Fibroblast of skin of left biceps (primary cell): ENCODE data around the gene PDZD8.
"Not testable (repeated sequence)": the region's sequence is repeated elsewhere in the genome, so short reads cannot be mapped to it uniquely, and the experiment has no call there.

Source experiments
- DNase-seq, 2 experiments: peaks; one replicate each; pipeline ENCODE4 v3.0.0-alpha.2; 2013; ENCODE audit warnings: low read depth in 2 of 2

Gene PDZD8

DNA sequence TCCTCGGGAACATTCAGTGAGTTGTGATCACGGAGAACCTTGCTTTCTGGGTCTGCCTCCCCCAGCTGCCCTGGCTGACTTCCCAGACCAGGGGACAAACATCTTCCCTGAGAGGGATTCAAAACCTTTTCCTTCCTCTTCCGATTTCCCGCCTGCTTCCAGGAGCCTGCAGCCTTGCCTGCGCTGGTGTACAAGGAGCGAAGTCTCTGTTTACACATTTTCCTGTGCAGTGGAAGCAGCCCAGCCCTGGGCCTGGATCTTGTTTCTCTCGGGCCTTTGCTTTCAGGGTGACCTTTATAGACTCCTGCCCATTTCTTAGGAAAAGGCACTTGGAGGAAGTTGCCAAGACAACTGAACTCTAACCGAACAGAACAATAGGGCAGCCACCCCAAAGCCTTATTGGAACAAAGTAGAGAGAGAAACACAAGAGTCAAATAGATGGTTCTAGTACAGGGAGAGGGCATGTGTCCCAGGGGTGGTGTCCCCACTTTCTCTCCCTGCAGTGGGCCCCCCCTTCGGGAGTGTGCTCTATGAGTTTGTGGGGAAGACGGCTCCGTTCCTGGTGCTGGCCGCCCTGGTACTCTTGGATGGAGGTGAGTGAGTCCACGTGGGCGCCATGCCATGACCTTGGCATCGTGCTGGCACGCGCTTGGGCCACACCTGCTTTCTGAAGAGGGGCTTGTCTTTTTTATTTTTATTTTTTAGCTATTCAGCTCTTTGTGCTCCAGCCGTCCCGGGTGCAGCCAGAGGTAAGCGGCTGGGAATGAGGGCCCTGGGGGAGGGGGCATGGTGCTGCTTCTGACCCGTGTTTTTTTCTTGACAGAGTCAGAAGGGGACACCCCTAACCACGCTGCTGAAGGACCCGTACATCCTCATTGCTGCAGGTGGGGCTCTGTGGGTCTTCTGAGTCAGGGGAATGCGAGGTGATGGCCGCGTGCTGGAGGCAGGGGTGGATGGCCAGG, 120.2 kb downstream of the PDZD8 start:
- no peak for DNase-seq

GRCh38 chr10:117254338-117254737, 120.9 kb downstream of the PDZD8 start:
- no peak for DNase-seq

DNA sequence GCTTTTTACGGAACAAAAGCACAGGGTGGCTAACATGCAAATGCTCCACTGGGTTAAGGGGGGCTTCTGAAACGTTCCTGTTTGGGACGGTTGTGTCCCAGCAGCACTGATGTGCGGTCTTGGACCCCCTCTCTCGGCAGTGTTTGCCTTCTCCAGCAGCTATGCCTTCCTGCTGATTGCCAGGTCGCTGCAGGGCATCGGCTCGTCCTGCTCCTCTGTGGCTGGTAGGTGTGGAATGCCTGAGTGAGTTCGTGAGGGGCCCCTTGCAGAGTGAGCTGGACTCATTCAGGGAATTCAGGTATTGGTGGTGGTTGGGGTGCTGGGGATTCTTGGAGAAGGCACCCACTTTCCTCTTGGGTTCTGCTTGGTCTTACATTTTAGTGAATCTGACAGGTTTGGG, 121.3 kb downstream of the PDZD8 start:
- no peak for DNase-seq

- no peak for DNase-seq
Observed at GRCh38 chr10:117250411-117250810, 124.8 kb downstream of the PDZD8 start.

DNA sequence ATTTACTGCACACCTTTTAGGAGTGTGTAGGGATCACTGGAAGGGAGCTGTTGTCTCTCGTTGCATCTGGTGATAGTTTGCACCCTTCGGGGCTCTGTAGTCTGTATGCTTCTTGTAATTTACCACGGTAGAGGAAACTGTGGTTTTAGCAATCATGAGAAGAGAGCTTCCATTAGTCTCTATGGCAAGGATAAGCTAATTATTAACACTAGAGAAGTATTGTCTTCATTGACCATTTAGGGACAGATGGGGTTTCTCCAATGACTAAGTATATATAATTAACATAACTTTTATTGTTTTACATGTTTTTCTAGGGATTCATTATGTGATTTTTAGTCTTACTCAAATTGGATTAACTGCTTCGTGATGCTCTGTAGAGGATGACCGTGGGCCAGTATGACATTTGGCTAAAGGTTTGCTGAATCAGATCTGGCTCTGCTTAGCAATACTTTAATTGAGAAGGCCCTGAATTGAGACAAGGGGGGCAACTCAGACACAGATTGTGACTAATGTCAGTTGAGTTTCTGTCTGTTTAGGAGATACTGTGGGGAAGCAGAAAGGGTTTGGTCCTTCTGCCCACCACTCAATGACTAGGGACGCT, 125.6 kb downstream of the PDZD8 start:
- no peak for DNase-seq

DNA sequence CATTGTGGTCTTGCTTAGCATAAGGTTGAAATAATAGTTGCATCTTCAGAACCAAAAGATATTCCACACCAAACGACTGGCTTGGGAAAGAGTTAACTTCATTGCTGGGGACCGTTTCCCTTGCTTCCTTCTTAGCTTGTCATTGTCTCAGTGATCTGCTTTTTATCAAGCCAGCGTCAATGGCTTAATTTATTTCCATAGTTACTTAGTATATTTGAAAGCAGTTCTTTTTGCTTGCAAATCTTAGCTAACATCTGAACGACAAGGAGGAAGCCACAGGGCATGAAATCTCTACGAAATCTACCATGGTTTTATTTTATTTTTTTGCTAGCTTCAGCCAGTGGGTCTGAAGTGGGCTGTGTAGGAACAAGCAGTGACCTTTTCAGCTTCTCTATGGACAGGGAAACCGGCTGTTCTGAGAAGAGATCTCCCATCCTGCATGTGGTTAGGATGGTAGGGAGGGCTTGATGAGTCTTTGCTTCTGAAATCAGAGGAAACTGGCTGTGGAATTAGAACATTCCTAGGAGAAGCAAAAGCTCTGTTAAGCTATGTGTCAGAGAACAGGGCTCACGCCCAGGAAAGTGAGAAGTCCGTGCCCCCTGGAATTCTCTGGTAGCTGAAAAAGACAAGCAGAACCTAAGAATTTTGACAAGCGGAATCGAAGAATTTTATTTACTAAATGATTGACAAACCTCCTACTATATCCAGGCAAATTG, 126.3 kb downstream of the PDZD8 start:
- DNase-seq: peak in 1 of 2 experiments; percentile 12

DNA sequence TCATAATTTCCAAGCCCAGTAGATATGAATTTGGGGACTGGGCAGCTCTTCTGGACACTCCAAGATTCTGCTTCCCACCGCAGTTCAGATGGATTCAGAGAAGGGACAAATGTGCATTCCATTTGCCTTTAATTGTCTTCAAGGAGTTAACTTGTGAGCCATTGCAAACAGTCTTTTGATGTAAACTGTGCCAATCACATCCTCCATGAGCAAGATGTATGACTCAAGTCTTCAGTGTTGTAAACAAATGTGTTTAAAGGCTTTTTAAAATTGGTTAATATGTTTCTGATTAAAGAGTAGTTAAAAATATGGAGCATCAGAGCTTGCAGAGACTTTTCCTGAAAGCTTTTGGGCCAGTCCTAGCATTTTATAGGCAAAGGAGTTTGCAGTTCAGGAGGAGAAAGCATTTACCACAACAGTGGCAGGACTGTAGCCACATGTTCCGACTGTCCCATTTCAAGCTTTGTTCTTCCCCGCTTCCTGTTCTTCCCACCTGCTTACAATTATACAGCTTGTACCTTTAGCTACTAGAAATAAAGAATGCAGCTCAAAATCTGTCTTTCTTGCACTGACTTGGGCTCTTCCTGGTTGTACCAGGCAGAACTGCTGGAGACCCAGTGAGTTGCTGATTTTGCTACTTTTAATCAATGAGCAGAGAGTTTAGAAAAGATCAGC, 128.1 kb downstream of the PDZD8 start:
- DNase-seq: peak in 1 of 2 experiments; percentile 1

DNA sequence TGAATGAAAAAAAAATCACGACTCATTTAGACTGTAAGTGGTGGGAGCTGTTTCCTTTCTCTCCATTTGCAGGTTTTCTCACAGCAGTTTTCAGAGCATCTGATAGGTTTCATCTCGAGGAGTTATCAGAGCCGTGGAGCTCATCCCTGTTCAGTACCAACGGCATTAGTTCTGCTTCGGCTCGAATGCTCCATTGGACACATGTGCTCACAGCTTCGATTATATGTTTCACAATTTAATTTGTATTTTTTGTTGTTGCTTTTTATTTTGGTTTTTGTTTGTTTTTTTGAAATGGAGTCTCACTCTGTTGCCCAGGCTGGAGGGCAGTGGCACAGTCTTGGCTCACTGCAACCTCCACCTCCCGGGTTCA, 132.8 kb downstream of the PDZD8 start:
- no peak for DNase-seq

GRCh38 chr10:117241541-117242462, 133.4 kb downstream of the PDZD8 start:
- DNase-seq: no peak

GRCh38 chr10:117240621-117241529, 134.4 kb downstream of the PDZD8 start, which contains the start of gene SLC18A2:
SLC18A2 (plus strand) TSS chr10:117241114; CDS start chr10:117241694, 580 bp downstream.
- DNase-seq: no peak

DNA sequence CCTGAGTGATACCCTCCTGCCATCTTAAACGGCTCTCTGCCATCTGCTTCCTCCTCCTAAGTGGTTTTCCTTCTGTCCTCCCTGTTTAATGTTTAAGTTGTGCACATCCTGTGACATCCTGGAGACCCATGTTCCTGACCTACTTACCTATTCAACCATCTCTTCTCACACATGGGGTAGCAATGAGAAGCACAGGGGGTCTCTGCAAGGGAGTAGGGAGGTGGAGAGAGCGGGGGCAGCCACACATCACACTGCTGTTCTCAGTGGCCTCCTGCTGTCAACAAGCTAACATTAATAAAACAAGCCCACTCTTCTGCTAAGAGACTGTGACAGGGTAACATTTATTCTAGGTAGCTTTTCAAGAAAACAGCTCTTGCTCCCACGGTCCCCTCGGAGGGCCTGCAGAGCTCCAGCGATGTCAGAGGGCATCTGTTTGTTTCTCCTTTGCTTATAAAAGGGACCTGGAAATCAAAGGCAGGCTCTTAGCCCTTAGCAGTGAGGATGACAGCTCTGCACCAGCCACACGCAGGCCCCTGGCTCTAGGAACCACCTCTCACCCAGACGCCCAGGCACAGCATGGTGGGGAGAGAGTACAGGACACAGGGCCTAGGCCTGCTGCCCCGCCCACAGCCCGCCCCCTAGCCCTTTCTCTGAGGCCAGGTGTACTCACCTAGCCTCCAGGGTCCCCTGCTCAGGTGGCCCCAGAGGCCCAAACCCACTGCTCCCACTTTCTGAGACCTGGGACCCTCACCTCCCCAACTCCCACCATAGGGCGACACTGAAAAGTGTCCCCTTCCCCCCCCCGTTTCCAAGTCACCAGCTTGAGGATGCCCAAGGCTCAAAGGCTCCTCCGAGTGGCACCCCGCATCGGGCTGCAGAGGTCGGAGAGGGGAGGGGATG, 135.3 kb downstream of the PDZD8 start:
- DNase-seq: no peak

DNA sequence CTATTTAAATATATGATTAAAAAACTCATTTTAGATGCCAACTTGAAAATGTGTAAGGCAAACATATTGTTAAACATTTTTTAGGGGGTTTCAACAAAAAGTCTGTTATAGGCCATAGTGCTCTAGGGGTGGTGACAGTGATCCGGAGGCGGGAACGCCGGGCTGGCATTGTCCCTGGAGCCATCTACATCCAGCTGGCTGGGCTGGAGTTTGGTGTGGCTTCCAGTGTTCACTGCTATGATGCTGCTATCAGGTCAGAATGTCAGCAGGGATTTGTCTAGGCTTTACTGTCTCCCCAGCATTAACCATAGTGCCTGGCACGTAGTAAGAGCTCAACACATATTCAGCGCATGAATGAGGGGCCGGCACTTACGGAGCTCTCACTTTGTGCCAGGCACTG, 136.2 kb downstream of the PDZD8 start:
- DNase-seq: no peak

DNA sequence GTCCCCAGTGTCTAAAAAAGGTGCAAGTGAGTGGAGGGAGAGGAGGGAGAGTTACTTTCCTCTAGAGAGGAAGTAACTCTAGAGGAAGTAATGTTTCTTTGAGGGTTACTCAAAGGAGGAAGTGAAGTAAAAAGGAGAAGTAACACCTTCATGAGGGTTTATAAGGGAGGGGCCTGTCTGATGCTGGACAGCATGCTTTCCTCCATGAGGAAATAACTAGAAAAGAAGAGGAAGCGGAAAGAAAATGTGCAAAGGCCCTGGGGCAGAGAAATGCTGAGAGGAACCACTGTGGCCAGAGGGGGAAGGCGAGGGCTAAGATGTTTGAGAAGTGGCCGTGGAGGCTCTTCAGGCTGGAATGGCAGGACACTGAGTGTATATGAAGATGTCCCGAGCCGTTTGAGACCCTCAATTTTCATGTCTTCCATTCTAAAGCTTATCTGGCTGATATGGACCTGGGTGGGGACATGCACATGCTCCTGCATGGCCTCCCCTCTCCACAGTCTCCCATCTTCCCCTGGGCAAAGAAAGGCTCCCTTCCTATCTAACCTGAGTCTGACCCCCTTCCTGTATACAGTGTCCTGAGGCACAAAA, 137.7 kb downstream of the PDZD8 start:
- no peak for DNase-seq

DNA sequence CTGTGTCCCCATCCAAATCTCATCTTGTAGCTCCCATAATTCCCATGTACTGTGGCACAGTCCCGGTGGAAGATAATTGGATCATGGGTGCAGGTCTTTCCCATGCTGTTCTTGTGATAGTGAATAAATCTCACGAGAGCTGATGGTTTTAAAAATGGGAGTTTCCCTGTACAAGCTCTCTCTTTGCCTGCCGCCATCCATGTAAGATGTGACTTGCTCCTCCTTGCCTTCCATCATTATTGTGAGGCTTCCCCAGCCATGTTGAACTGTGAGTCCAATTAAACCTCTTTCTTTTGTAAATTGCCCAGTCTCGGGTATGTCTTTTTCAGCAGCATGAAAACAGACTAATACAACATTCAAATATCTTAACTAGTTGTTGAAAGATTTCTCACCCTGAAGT, 145.1 kb downstream of the PDZD8 start:
- DNase-seq: not testable (repeated sequence)

GRCh38 chr10:117228210-117228609, 147.0 kb downstream of the PDZD8 start:
- DNase-seq: no peak
